ENCODE measurements around the gene ZNF639. TPM values are rescaled to one million over a fixed set of nuclear protein-coding genes. Genes with fewer than 3 reads are reported as not detected.

ZNF639 gene
- total RNA-seq, 1 donor from 2014 or later, result 25.6 TPM

DNA sequence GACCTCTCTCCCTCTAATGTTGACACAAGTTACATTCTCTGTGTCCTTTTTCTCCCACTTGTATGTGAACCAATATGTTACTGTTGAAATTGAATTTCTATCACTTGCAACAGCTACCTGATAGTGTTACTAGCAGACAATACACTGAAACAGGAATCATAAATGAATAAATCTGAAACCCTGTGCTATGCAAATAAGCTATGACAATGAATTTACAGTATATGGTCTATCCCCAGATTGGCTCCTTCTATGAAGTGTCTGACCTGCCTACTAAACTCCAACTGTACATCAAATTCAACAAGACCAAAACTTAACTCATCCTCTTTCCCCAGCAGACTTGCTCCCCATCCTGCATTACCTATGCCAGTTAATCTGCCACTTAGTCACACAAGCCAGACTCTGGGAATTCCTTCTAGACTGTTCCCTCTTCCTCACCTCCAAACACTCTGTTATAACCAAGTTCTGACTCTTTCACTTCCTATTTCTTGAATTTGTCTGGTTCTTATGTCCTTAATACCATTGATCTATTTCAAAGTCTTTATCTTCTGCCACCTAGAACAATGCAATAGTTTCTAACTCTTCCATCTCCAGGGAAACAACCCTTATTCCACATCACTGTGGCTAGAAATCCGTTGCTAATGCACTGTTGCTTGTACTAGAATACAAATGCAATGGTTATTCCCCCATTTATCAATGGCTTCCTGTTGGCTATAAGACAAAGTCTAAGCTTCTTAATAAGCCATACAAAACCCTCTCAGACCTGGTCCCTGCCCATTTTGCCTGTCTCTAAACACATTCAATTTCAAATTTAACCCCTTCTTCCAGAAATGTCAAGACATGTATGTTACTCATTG, 13.4 kb upstream of the ZNF639 start:
- no peak for DNase-seq (ENCODE audit: extremely low read depth, low read depth, low spot score)

- DNase-seq (ENCODE audit: extremely low read depth, low read depth, low spot score), result no peak
These were observed 4.0 kb upstream of the ZNF639 start for GRCh38 chr3:179318876-179319275.

- no peak for DNase-seq (ENCODE audit: extremely low read depth, low read depth, low spot score)
These were observed 1.1 kb upstream of the ZNF639 start for GRCh38 chr3:179321668-179322285.

GRCh38 chr3:179323197-179324110, 623 bp downstream of the ZNF639 start:
- no peak for DNase-seq (ENCODE audit: extremely low read depth, low read depth, low spot score)

DNA sequence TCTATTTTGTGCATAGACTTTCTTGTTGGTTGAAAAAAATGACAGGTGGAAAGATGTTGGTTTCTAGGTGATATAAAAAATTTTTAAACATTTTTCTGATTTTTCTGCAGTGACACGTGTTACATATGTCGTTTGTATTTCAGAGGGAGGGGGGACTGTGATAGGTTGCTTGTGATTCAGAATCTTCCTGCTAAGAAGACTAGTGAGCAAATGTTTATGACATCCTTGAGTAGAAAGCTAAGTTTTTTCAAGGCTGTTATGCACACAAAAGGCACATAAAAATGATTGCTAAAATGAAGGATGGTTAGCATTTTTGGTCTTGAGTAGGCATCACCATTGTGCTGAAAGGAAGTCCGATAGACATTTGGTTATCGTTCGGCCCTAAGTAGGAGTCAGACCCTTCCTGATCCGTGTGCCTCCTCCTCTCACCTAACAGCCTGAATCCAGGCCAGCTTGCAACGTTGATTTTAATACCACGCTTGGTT, 1.5 kb downstream of the ZNF639 start:
- no peak for DNase-seq (ENCODE audit: extremely low read depth, low read depth, low spot score)

GRCh38 chr3:179330438-179330837, 7.6 kb downstream of the ZNF639 start:
- DNase-seq (ENCODE audit: extremely low read depth, low read depth, low spot score), result no peak

- no peak for DNase-seq (ENCODE audit: extremely low read depth, low read depth, low spot score)
These were observed 9.4 kb downstream of the ZNF639 start for GRCh38 chr3:179332240-179332639.

- no peak for DNase-seq (ENCODE audit: extremely low read depth, low read depth, low spot score)
These were observed 10.3 kb downstream of the ZNF639 start for GRCh38 chr3:179333084-179333483.

GRCh38 chr3:179336345-179336929, 13.6 kb downstream of the ZNF639 start:
- DNase-seq (ENCODE audit: extremely low read depth, low read depth, low spot score), result no peak

GRCh38 chr3:179347345-179348194, 24.7 kb downstream of the ZNF639 start, which contains the start of gene MFN1:
Gene MFN1, plus strand, starts transcription at chr3:179347709. Its CDS starts 1,143 bp downstream, at chr3:179348852.
- peak; percentile 80 for DNase-seq (ENCODE audit: extremely low read depth, low read depth, low spot score)

- DNase-seq (ENCODE audit: extremely low read depth, low read depth, low spot score), result no peak
These were observed 25.6 kb downstream of the ZNF639 start for GRCh38 chr3:179348325-179349013.

GRCh38 chr3:179355996-179356395, 33.2 kb downstream of the ZNF639 start:
- DNase-seq (ENCODE audit: extremely low read depth, low read depth, low spot score), result no peak

DNA sequence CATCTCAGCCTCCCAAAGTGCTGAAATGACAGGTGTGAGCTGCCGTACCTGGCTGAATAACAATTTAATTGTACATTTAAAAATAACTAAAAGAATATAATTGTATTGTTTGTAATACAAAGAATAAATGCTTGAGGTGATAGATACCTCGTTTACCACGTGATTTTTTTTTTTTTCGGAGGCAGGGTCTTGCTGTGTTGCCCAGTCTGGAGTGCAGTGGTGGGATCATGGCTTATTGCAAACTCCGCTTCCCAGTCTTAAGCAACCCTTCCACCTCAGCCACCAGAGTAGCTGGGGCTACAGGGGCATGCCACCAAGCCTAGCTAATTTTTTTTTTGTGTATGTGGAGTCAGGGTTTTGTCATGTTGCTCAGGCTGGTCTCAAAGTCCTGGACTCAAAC, 40.5 kb downstream of the ZNF639 start:
- no peak for DNase-seq (ENCODE audit: extremely low read depth, low read depth, low spot score)

- DNase-seq (ENCODE audit: extremely low read depth, low read depth, low spot score), result no peak
These were observed 46.8 kb downstream of the ZNF639 start for GRCh38 chr3:179369621-179370020.

DNA sequence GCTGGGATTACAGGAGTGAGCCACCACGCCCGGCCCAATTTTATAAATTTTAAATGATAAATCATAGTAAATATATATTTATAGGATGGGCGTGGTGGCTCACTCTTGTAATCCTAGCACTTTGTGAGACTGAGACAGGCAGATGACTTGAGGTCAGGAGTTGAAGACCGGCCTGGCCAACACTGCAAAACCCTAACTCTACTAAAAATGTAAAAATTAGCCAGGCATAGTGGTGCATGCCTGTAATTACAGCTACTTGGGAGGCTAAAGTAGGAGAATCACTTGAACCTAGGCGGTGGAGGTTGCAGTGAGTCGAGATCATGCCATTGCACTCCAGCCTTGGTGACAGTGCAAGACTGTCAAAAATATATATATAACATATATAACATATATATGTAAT, 51.1 kb downstream of the ZNF639 start:
- no peak for DNase-seq (ENCODE audit: extremely low read depth, low read depth, low spot score)

- DNase-seq (ENCODE audit: extremely low read depth, low read depth, low spot score), result no peak
These were observed 52.5 kb downstream of the ZNF639 start for GRCh38 chr3:179375091-179375999.

DNA sequence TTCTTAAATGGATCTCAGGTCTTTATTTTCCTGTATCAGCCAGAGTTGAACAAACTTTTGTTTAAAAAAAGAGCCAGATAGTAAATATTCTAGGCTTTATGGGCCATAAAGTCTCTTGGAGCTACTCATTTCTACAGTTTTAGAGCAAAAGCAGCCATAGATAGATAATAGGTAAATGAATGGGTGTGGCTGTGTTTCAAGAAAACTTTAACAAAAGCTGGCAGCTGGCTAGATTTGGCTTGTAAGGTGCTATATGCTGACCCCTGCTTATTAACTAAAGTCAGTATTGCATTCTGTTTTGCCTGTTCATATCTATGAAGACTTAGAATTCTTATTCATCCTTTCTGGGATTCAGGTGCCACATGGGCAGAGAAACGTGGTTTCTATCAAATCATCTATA, 53.6 kb downstream of the ZNF639 start:
- DNase-seq (ENCODE audit: extremely low read depth, low read depth, low spot score), result no peak
